Globus pallidus (tissue), 1 donor: Measurements from ENCODE around the gene MTM1.

ENCODE experiments used
- DNase-seq: peaks from one replicate; pipeline ENCODE4 v3.0.0-alpha.2; 2015; ENCODE audit warnings: low spot score

The MTM1 gene

GRCh38 chrX:150676221-150676620, 107.8 kb downstream of the MTM1 start:
- no peak for DNase-seq

- no peak for DNase-seq
These were observed 112.6 kb downstream of the MTM1 start for GRCh38 chrX:150680974-150681373.

- DNase-seq, result no peak
These were observed 114.7 kb downstream of the MTM1 start for GRCh38 chrX:150683112-150683511.

DNA sequence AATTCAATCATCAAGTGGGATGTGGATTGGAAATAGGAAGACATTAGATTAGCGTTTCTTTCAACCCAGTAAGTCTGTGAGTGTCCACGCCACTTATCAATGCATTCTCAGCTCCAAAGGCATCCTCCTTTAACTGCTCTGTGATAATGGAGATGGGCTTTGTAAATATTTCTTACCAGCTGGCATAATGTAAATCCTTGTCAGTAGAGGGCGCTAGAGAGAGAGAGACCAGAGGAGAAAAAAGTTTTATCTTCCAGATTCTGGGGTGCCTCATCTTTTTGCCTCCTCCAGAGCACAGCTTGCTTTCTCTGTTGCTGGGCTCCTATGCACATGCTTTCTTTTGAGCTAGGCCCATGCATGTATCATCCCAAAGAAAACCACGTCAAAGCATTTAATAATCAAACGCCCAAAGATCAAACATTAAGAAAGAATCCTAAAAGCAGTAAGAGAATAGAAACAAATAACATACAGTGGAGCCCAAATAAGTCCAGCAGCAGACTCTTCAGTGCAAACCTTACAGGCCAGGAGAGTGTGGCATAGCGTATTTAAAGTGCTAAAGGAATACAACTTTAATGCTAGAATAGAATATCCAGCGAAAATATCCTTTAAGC, 115.2 kb downstream of the MTM1 start:
- DNase-seq, result no peak

DNA sequence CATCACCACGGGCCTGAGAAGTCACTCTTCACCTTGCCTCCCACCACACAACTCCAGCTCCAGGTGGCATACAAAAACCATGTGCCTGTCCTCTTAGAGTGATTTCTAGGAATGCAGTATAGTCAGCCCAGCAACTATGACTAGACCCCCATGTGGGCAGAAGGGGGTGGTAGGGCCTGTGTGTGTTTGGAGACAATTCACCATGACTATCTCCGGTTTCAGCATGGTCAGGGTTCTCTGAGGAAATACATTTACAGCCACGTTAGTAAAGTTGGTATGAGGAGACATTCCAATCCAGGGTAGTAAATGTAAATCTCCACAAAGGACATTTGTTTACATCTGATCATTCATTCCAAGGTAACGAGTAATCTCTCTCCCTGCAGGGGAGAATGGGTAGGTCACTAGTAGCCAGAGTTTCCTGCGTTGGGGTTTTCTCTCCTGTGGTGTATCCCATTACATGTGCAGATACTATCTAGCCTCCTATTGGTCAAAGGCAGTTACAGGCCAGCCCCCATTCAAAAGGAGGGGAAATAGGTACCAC, 120.6 kb downstream of the MTM1 start:
- no peak for DNase-seq

- no peak for DNase-seq
These were observed 121.7 kb downstream of the MTM1 start for GRCh38 chrX:150690126-150690525.

DNA sequence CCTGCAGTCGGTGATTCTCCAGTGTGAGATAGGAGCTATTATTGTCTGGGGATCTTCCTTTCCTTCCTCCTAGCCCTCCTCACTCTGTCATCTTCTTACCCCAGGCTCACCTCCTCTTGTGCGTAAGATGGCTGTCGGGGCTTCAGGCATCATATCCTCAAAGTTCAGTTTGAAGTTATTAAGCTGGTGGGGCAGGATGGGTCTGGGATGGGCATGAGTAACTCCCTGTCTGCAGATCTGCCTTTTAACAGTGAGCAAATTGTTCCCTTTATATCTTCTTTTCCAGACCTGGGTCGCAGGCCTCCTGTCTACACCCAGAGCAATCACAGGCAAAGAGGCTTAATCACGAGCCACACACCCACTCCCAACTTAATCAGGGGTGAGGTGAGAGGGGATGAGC, 123.9 kb downstream of the MTM1 start:
- DNase-seq, result no peak

DNA sequence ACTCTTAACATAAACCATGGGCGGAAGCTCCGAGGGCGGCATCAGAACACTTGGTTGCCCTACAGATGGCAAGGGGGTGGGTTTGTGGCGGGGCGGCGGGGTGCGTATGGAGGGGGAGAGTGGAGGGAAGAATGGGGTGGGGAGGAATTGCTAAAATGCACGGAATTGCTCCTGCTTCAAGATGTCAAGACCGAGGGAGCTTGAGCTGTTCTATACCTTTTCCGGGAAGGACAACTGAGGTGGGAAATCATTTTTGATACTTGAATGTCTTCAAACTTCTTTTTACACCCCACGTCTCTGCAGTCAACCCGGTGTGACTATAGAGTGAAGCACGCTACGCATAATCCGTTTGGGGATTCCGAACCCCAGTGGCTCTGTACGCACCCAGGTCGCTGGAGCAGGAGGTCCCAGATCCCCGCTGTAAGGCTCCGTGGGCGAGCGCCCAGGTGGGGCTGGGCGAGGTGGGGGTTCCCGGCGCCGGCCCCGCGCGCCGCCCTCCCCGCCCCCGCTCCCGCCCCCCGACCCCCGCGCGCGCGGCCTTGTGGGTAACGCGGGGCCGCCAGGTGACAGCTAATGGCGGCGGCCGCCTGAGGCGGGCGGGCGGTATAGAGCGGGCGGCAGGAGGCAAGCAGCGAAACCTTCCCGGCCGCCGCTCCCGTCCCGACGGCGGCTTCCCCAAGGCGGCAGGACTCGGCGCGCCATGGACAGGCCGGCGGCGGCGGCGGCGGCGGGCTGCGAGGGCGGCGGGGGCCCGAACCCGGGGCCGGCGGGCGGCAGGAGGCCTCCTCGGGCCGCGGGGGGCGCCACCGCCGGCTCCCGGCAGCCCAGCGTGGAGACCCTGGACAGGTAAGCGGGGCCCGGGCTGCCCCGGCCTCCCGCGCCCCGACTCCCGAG, 124.7 kb downstream of the MTM1 start, which contains the start of gene MTMR1:
Gene MTMR1, plus strand, starts transcription at position 566 of the 894 bp plus-strand sequence. Its CDS starts 135 bp downstream, at position 701.
- no peak for DNase-seq

GRCh38 chrX:150693725-150694574, 125.5 kb downstream of the MTM1 start:
- DNase-seq, result peak; percentile 38

- no peak for DNase-seq
These were observed 126.5 kb downstream of the MTM1 start for GRCh38 chrX:150694738-150695410.

DNA sequence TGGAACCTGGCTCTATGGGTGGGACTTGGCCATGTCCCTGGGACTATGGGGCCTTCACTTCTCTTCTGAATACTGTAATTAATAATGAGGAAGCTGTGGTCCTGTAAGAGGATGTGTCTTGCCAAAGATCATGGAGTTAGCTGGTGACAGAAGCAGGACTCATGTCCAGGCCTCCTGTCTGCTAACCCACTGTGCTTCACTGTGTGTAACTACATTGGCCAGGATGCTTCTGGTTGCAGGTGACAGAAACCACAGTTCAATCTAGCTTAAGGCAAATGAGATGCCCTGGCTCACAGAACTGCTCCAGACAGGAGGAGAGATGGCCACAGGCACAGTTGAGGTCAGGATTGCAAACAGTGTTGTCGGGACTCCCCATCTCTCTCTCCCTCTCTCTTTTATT, 127.9 kb downstream of the MTM1 start:
- no peak for DNase-seq

DNA sequence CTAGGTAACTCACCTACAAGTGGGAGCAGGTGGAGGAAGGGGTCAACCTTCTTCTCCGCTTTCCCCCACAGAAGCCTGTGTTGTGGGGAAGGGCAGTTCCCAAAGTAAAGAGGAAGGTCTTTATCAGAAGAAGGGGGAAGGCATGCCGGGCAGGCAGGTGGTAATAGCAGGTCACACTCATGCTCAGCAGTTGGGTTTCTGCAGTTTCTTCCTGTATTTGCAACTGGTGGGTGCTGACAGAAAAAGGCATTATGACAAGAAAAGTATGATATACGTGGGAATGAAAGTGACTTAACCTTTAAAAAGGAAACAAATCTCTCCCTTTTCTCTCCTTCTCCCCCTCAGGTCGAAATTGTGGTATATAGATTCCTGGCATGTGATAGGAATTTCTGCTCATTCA, 128.4 kb downstream of the MTM1 start:
- DNase-seq, result no peak

DNA sequence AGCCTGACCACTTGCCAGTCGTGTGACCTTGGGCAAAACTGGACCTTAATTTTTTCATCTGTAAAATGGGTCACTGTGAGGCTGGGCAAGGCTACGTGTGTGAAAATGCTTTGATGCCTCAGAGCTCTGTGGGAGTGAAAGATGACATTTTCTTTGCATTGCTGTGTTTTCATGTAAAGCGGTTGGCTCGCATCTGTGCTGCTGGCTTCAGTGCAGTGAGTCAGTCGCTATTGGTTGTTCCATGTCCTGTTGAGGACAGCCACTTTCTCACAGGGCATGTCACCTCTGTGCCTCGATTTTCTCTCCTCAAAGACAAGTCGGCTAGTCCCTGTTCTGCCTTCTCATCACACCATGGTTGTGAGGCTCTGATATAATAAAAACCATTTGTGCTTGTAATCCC, 129.2 kb downstream of the MTM1 start:
- DNase-seq, result no peak

GRCh38 chrX:150698981-150699380, 130.6 kb downstream of the MTM1 start:
- no peak for DNase-seq

- DNase-seq, result no peak
These were observed 131.7 kb downstream of the MTM1 start for GRCh38 chrX:150700107-150700506.

GRCh38 chrX:150701377-150701776, 133.0 kb downstream of the MTM1 start:
- DNase-seq, result no peak

DNA sequence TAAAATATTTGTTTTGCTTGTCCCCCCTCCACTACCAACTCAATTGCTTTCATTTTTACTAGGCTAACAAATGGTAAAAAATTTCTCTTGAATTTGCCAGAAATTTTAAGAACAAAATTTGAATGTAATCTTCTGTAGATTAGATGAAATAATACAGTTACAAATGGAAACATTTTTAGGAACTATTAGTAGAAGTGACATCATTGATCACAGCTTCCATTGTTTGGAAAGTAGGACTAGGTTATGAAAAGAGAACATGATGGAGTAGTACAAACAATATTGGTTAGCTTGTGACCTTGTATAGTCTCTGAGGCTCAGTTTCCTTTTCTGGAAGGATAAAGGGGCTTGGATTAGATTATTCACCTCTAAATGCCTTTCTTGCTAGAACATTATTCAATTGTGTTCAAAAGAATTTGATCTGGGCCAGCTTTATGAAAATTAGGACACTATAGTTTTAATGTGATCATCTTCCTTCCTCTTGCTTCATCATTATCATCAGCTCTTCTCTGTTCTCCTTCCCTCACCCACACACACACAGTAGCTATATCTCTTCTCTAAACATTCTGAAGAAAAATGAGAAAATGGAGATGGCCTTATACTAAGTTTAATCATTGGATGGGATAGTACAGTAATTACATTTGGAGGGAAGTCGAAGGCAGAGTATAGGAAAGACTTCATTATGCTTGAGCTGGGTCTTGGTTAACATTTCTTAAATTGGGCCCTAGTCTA, 134.7 kb downstream of the MTM1 start:
- no peak for DNase-seq

DNA sequence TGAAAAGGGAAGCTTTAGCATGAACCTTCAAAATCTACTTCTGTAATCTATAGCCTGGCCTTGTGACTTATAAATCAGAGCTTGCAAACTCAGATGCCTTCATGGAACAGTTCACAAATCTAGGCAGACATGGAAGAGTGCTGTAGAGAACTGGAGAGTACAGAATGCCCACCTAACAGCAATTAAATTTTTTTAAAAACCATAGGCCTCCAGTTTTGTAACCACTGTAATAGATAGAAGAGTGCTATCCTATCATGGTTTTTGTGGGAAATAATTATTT, 135.2 kb downstream of the MTM1 start:
- no peak for DNase-seq

DNA sequence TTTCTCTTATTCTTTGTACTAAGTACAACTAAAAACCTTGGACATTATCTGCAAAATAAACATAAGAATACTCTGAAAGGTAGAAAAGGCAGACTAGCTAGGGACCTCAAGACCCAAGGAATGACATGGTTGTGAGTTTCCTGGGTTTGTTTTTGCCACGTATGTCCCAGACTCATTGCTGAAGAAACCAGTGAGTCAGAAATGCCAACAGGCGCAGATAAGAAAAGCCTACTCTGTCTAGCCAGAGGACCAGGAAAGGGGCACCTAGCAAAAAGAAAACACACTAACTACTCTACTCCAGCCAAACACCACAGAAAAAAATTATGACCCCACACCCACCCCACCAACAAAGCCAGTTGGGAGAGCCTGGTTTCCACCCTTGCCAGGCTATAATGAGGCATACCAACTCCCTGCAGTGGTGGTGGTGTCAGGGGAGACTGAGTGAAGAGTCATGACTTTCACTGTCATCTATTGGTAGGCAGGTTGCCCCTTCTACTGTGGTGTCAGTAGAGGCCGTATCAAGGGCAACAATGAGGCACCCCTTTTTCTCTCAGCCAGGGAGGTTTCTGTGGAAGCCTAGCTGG, 135.7 kb downstream of the MTM1 start:
- no peak for DNase-seq

- DNase-seq, result no peak
These were observed 144.2 kb downstream of the MTM1 start for GRCh38 chrX:150712619-150713018.

DNA sequence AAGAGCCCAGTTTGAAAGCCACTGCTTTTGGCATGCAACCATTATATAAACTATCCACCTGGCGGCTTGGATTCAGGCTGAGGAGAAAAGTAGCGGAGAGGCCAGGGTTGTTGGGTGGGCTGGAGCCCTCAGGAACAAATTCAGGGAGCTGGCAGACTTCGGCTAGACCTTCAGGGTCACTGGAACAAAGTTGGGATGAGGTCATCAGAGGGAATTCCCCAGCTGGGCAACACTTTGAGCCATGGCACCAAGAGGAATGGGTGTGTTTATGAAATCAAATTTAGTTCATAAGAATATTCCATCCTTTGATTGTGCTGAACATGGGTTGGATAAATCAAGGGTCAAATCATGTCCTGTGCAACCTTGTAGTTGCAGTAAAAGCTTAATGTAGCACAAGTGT, 146.8 kb downstream of the MTM1 start:
- DNase-seq, result no peak
